ENCODE measurements around the gene COPS2. TPM values are rescaled to one million over a fixed set of nuclear protein-coding genes. Genes with fewer than 3 reads are reported as not detected.
A peak's percentile ranks its signal among the peaks of the same experiment; 100 is the strongest.
"Not testable (repeated sequence)": the region's sequence is repeated elsewhere in the genome, so short reads cannot be mapped to it uniquely, and the experiment has no call there.

COPS2 gene
- total RNA-seq, 1 experiment from 2014 or later = 103 TPM

DNA sequence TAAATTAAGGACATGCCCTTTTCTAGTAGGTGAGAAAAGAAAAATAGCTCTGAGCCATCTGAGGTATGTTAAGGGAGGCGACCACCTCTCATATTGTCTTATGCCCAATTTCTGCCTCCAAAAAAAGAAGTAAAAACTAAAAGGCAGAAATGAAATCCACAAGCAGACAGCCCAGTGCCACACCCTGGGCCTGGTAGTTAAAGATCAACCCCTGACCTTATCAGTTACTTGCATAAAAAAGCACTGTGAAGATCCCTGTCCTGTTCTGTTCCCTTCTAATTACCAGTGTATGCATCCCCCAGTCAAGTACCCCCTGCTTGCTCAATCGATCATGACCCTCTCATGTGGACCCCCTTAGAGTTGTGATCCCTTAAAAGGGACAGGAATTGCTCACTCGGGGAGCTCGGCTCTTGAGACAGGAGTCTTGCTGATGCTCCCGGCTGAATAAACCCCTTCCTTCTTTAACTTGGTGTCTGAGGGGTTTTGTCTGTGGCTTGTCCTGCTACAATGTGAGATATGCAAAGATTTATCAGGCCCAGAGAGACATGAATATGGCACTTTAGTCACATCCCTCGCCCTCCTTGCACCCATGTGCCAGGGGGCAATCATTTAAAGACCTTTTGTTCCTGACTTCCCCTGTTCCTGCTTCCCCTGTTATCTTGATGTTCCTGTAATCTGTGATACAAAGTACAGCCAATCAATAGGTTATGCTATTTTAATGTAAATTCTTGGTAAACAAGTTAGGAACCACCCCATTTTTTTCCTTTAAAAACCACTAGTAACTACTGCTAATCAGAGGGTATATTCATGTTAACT lies 20.4 kb upstream of the COPS2 start:
- H3K27ac ChIP-seq; DNase-seq; H3K4me1 ChIP-seq; H3K9me3 ChIP-seq (replicated peaks); H3K36me3 ChIP-seq; H3K4me3 ChIP-seq; H3K27me3 ChIP-seq: not testable (repeated sequence)

DNA sequence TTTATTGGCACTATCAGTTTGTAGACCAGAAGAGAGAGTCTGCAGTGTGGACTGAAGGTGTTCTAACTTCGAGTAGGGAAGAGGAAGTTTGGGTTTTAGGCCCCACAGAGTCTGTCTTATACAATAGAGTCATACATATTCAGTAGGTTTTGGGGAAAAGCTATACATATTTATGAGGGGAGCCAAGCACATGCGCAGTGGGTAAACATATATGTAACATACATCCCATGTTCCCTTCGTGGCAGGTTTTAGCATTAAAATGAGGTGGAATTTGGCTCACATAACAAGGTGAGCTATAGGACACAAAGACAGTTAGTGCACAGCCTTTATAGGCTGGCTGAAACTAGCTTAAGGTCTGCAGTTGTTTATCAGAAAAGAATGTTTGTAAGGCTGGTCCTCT lies 19.5 kb upstream of the COPS2 start:
- no peak for DNase-seq
- Histone ChIP-seq H3K27ac (no peak overlapping the region), H3K27me3 (no peaks in the 10 kb centered on the region), H3K36me3 (no peaks in the 10 kb centered on the region), H3K4me1 (no peaks in the 10 kb centered on the region; the same call in 1 of the 2 replicates), H3K4me3 (no peak overlapping the region), H3K9me3 (replicated peaks) (no peaks in the 10 kb centered on the region)

GRCh38 chr15:49171790-49172189 lies 16.4 kb upstream of the COPS2 start:
- no peak for DNase-seq
- Histone ChIP-seq H3K27me3 (no peaks in the 10 kb centered on the region), H3K36me3 (no peaks in the 10 kb centered on the region), H3K4me3 (no peak overlapping the region), H3K4me1 (no peaks in the 10 kb centered on the region; the same call in 1 of the 2 replicates), H3K27ac (no peak overlapping the region), H3K9me3 (replicated peaks) (no peaks in the 10 kb centered on the region)

DNA sequence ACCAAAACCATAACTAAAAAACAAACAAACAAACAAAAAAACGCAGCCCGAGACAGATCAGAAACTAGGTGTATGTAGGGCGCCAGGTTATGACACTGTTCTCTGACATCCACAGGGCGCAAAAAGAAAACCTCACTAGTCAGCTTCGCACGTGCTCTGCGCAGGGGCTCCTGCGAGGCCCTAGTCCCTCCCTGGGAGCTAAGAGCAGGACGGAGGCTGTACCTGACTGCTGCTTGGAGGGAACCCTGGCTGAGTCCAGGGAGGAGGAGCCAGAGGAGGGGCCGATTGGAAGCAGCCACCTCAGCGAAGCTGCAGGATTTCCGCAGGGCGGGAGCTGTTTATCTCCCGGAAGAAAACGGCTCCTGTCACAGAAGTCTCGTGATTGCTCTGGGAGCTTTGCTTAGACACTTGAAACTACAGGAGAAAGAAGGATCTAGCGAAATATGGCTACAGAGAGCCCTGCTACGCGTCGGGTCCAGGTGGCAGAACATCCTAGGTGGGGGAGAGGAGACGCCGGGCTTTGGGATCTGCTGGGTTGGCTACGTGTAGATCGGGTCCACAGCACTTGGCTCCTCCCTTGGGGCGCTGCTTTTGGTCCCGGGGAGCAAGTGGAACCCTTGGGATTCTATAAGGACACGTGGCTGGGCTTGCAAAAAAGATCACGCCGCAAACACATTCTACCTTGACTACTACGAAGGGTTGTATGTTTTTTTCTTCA lies 14.6 kb upstream of the COPS2 start, which contains the start of gene GALK2:
Gene GALK2 (plus strand): TSS at position 368 of the 718 bp plus-strand sequence. CDS start 76 bp downstream, at position 444.
- peak within 1 kb of the TSS; percentile 65 for H3K4me3 ChIP-seq
- DNase-seq = peak; percentile 70 to 78
- H3K27me3 ChIP-seq = no peaks in the 10 kb centered on the region
- no peaks in the 10 kb centered on the region for H3K4me1 ChIP-seq
- no peaks in the 10 kb centered on the region for H3K36me3 ChIP-seq
- no peaks in the 10 kb centered on the region for H3K9me3 ChIP-seq (replicated peaks)
- H3K27ac ChIP-seq = peak within 1 kb of the TSS; percentile 36

- Histone ChIP-seq H3K27ac (no peak overlapping the region), H3K4me3 (no peak overlapping the region), H3K4me1 (no peaks in the 10 kb centered on the region), H3K27me3 (no peaks in the 10 kb centered on the region), H3K36me3 (peaks cover 2% of the 10 kb centered on the region; the same call in 1 of the 2 replicates), H3K9me3 (replicated peaks) (no peaks in the 10 kb centered on the region; the same call in 1 of the 2 replicates)
- DNase-seq = no peak
Observed at GRCh38 chr15:49168016-49168415, 12.6 kb upstream of the COPS2 start.

DNA sequence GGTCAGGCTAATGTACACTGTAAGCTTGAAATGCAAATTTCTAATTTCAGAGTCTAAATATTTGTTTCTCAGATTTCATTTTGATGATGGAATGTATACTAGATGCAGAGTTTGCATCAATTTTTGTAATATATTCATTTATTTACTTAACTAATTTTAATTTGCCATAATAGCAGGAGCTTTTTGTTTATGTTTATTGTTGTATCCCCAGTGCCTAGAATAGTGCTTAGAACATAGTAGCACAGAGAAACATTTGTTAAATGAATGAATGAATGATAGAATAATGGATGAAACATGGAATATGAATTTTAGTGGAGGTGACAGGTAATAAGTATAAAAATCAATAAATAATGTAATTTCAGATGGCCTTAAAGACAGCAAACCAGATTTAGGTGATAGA lies 9.5 kb upstream of the COPS2 start:
- H3K27me3 ChIP-seq = no peaks in the 10 kb centered on the region
- H3K27ac ChIP-seq = no peak overlapping the region
- no peak overlapping the region for H3K4me3 ChIP-seq
- H3K4me1 ChIP-seq = no peaks in the 10 kb centered on the region
- H3K36me3 ChIP-seq = peaks cover 8% of the 10 kb centered on the region
- no peak for DNase-seq
- H3K9me3 ChIP-seq (replicated peaks) = no peaks in the 10 kb centered on the region; the same call in 1 of the 2 replicates

DNA sequence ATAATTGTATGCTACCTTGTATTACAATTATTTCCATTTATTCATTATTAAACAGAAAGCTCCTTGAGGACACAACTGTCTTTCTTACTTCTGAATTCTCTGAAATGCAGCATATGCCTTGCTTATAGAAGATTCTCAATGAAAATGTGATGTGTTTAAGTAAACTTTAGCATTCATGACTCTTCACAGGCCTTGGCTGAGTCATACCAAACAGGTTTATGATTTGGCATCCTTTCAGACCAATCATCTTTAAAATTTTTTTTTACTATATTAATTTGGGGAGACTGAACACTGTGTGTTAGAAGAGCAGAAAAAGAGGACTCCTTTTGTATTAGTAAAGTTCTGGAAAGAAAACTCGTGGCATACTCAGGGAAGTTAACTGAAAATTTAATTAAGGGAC lies 8.3 kb upstream of the COPS2 start:
- Histone ChIP-seq H3K4me1 (no peaks in the 10 kb centered on the region), H3K27ac (no peak overlapping the region), H3K9me3 (replicated peaks) (no peaks in the 10 kb centered on the region; the same call in 1 of the 2 replicates), H3K4me3 (no peak overlapping the region), H3K27me3 (no peaks in the 10 kb centered on the region), H3K36me3 (peaks cover 8% of the 10 kb centered on the region)
- no peak for DNase-seq

GRCh38 chr15:49155834-49156627 lies 632 bp upstream of the COPS2 start:
- Histone ChIP-seq H3K4me1 (peaks cover 5% of the 10 kb centered on the region), H3K4me3 (peak overlapping the region; percentile 90), H3K27ac (no peak overlapping the region; the same call in 1 of the 2 replicates), H3K9me3 (replicated peaks) (no peaks in the 10 kb centered on the region), H3K27me3 (no peaks in the 10 kb centered on the region), H3K36me3 (peaks cover 3% of the 10 kb centered on the region)
- peak; percentile 13 to 41 for DNase-seq

DNA sequence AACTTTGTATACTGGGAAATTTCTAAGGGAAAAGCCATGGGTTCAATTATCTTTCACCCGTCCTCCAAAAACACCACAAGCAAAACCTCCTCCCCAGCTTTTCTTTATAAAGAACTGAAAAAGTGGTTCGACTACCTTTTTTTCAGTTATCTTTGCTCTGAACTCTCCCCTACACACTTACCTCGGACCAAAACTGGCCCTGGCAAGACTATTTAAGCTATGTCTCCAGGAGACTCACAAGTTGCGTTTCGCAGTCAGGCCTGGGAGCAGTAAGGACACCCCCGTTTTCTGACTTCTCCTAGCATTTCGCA lies 645 bp downstream of the COPS2 start:
- peak overlapping the region; percentile 90 for H3K4me3 ChIP-seq
- peaks cover 5% of the 10 kb centered on the region for H3K4me1 ChIP-seq
- H3K27me3 ChIP-seq = no peaks in the 10 kb centered on the region
- H3K27ac ChIP-seq = peak overlapping the region; percentile 79
- peaks cover 9% of the 10 kb centered on the region for H3K36me3 ChIP-seq
- no peaks in the 10 kb centered on the region for H3K9me3 ChIP-seq (replicated peaks)
- no peak for DNase-seq

- peak overlapping the region; percentile 79 for H3K27ac ChIP-seq
- H3K9me3 ChIP-seq (replicated peaks) = no peaks in the 10 kb centered on the region
Observed at GRCh38 chr15:49154359-49154758, 1.0 kb downstream of the COPS2 start.

GRCh38 chr15:49152552-49153312 lies 2.7 kb downstream of the COPS2 start:
- Histone ChIP-seq H3K36me3 (peaks cover 12% of the 10 kb centered on the region), H3K9me3 (replicated peaks) (no peaks in the 10 kb centered on the region), H3K4me3 (no peak overlapping the region), H3K27ac (no peak overlapping the region), H3K27me3 (no peaks in the 10 kb centered on the region), H3K4me1 (peaks cover 5% of the 10 kb centered on the region)
- DNase-seq = no peak

More at GRCh38 chr15:49154359-49154758, 1.0 kb downstream of the COPS2 start:
- Histone ChIP-seq H3K27me3 (no peaks in the 10 kb centered on the region), H3K4me3 (peak overlapping the region; percentile 90), H3K36me3 (peaks cover 12% of the 10 kb centered on the region), H3K4me1 (peaks cover 5% of the 10 kb centered on the region)
- DNase-seq = no peak

- H3K27ac ChIP-seq = no peak overlapping the region
- H3K4me1 ChIP-seq = peaks cover 2% of the 10 kb centered on the region
- no peak for DNase-seq
- H3K27me3 ChIP-seq = no peaks in the 10 kb centered on the region
- H3K36me3 ChIP-seq = peaks cover 14% of the 10 kb centered on the region
- H3K4me3 ChIP-seq = no peak overlapping the region
- no peaks in the 10 kb centered on the region for H3K9me3 ChIP-seq (replicated peaks)
Observed at GRCh38 chr15:49151831-49152230, 3.6 kb downstream of the COPS2 start.

GRCh38 chr15:49148727-49149126 lies 6.7 kb downstream of the COPS2 start:
- Histone ChIP-seq H3K27ac (no peak overlapping the region), H3K4me3 (no peak overlapping the region), H3K27me3 (no peaks in the 10 kb centered on the region), H3K36me3 (peaks cover 25% of the 10 kb centered on the region), H3K4me1 (no peaks in the 10 kb centered on the region; the same call in 1 of the 2 replicates), H3K9me3 (replicated peaks) (no peaks in the 10 kb centered on the region)
- DNase-seq = no peak

DNA sequence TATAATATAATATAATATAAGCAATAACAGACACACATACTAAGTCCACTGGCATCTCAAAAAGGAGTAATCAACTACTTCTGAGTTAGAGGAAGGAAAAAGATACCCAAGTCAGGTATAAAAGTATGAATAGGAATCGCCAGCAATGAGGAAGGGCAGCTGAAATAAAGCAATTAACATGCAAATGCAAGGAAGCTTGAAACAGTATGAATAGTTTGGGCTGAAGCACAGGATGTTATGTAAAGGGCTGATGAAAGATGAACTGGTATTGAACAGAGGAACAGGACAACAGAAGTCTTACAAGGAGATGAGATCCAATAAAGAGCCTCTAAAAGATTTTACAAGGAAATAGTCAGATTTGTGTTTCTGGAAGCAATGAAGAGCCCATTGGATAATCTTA lies 7.1 kb downstream of the COPS2 start:
- no peak overlapping the region for H3K4me3 ChIP-seq
- H3K9me3 ChIP-seq (replicated peaks) = no peaks in the 10 kb centered on the region
- no peaks in the 10 kb centered on the region for H3K4me1 ChIP-seq
- DNase-seq = no peak
- H3K36me3 ChIP-seq = peaks cover 26% of the 10 kb centered on the region
- H3K27ac ChIP-seq = no peak overlapping the region
- H3K27me3 ChIP-seq = no peaks in the 10 kb centered on the region
